Breast epithelium (tissue), 4 donors: ENCODE measurements around the gene POU2F3. TPM values are rescaled to one million over a fixed set of nuclear protein-coding genes. Genes with fewer than 3 reads are reported as not detected.

Experiments used
- DNase-seq, 2 donors: peaks; one replicate each; pipeline ENCODE4 v3.0.0-alpha.2; 2019; ENCODE audit warnings: low spot score in 2 of 2
- H3K27ac ChIP-seq, 2 donors: fragments of 200-600 bp; sonication (generic) in 1 of 2; one replicate each; pipeline ENCODE4 v1.5.1; 2016 to 2019; ENCODE audit warnings: mild to moderate bottlenecking in 1 of 2
- H3K27me3 ChIP-seq, 2 donors: fragments of 200-600 bp; sonication (generic) in 1 of 2; one replicate each; pipeline versions ENCODE4 v1.5.1 to v1.6.0; 2017 to 2019; ENCODE audit warnings: control low read depth in 1 of 2, mild to moderate bottlenecking in 1 of 2
- H3K36me3 ChIP-seq: fragments of 200-600 bp; one replicate; pipeline ENCODE4 v1.5.1; 2019
- H3K4me1 ChIP-seq, 2 donors: fragments of 200-600 bp; sonication (generic); one replicate each; pipeline ENCODE4 v1.5.1; 2016 to 2019; ENCODE audit warnings: control low read depth in 1 of 2
- H3K4me3 ChIP-seq, 3 donors: fragments of 200-600 bp; sonication (generic); 1 replicate in 2 of 3; 2 replicates in 1 of 3; pipeline ENCODE4 v1.5.1; 2016 to 2019; ENCODE audit warnings: mild to moderate bottlenecking in 3 of 3, moderate library complexity in 2 of 3
- H3K9me3 ChIP-seq, 2 donors: fragments of 200-600 bp; sonication (generic) in 1 of 2; one replicate each; pipeline ENCODE4 v1.5.1; 2016 to 2019; ENCODE audit warnings: control low read depth in 1 of 2
- POLR2A ChIP-seq: fragments of 450-650 bp; IDR thresholded peaks from one replicate; pipeline ENCODE4 v1.6.1; 2016; ENCODE audit warnings: antibody characterized with exemption, mild to moderate bottlenecking, moderate library complexity
- POLR2AphosphoS5 ChIP-seq, 3 donors: sonication (generic); formaldehyde crosslinking; IDR thresholded peaks; one replicate each; pipeline ENCODE4 v1.6.1; 2017; ENCODE audit warnings: antibody characterized with exemption in 3 of 3
- intact Hi-C: fragments of 100-400 bp; cut with DNase I; formaldehyde crosslinking; loops from one replicate; pipeline ENCODE4 v1.15.1; 2023; ENCODE audit warnings: low total_unique reads
- total RNA-seq, 3 donors: library from RNA; depleted of rRNA; stranded (reverse); fragments of >200 nt; gene quantifications; one replicate each; pipeline ENCODE4 v1.1.0, GENCODE V29; 2016
- TF ChIP-seq, protein P1 (sequence below), 3 donors: fragments of 450-650 bp; IDR thresholded peaks; one replicate each; pipeline ENCODE4 v1.5.1; 2016 to 2017; ENCODE audit warnings: antibody characterized with exemption in 3 of 3, mild to moderate bottlenecking in 3 of 3, moderate library complexity in 3 of 3

POU2F3 gene
- total RNA-seq, 3 donors from 2014 or later = 3.9 to 7.0 TPM; not detected in 1

- peaks cover 0 to 10% of the 10 kb centered on the region in 2 donors for H3K4me1 ChIP-seq
- no peaks in the 10 kb centered on the region for H3K36me3 ChIP-seq
- H3K9me3 ChIP-seq = no peaks in the 10 kb centered on the region
- no peak overlapping the region for H3K4me3 ChIP-seq
- intact Hi-C loops = loop anchor here (5.0 kb wide), 1 partner anchor 69 kb away; no protein-coding TSS in a partner anchor
- H3K27me3 ChIP-seq = peaks cover 0 to 14% of the 10 kb centered on the region in 2 donors
- H3K27ac ChIP-seq = peak overlapping the region; percentile 45 to 52
- TF ChIP-seq POLR2A (no peak), POLR2AphosphoS5 (IDR thresholded peaks at IDR 0.05) (no peak)
- TF ChIP-seq, protein P1, sequence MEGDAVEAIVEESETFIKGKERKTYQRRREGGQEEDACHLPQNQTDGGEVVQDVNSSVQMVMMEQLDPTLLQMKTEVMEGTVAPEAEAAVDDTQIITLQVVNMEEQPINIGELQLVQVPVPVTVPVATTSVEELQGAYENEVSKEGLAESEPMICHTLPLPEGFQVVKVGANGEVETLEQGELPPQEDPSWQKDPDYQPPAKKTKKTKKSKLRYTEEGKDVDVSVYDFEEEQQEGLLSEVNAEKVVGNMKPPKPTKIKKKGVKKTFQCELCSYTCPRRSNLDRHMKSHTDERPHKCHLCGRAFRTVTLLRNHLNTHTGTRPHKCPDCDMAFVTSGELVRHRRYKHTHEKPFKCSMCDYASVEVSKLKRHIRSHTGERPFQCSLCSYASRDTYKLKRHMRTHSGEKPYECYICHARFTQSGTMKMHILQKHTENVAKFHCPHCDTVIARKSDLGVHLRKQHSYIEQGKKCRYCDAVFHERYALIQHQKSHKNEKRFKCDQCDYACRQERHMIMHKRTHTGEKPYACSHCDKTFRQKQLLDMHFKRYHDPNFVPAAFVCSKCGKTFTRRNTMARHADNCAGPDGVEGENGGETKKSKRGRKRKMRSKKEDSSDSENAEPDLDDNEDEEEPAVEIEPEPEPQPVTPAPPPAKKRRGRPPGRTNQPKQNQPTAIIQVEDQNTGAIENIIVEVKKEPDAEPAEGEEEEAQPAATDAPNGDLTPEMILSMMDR (IDR thresholded peaks at IDR 0.05) = no peak
- DNase-seq = no peak
Observed at GRCh38 chr11:120236169-120237107, 3.5 kb upstream of the POU2F3 start.

GRCh38 chr11:120238968-120239620 is 846 bp upstream of the POU2F3 start:
- Histone ChIP-seq H3K4me3 (no peak overlapping the region), H3K9me3 (no peaks in the 10 kb centered on the region), H3K27me3 (peaks cover 0 to 14% of the 10 kb centered on the region in 2 donors), H3K36me3 (no peaks in the 10 kb centered on the region), H3K4me1 (peaks cover 0 to 16% of the 10 kb centered on the region in 2 donors), H3K27ac (no peak overlapping the region)
- intact Hi-C loops = loop anchor here (5.0 kb wide), 1 partner anchor 72 kb away; no protein-coding TSS in a partner anchor
- no peak for TF ChIP-seq POLR2AphosphoS5 (IDR thresholded peaks at IDR 0.05)
- TF ChIP-seq, protein P1 (IDR thresholded peaks at IDR 0.05) = no peak
- TF ChIP-seq POLR2A = no peak
- no peak for DNase-seq

GRCh38 chr11:120240866-120241265 is 926 bp downstream of the POU2F3 start:
- DNase-seq = no peak
- Histone ChIP-seq H3K4me3 (peak overlapping the region in 1 of 3 donors; percentile 58), H3K4me1 (peaks cover 0 to 16% of the 10 kb centered on the region in 2 donors), H3K9me3 (no peaks in the 10 kb centered on the region), H3K36me3 (no peaks in the 10 kb centered on the region), H3K27me3 (peaks cover 0 to 14% of the 10 kb centered on the region in 2 donors), H3K27ac (peak overlapping the region; percentile 45 to 80)
- intact Hi-C loops = loop anchor here (2.0 kb wide), 1 partner anchor 56 kb away; no protein-coding TSS in a partner anchor
- TF ChIP-seq POLR2A (no peak), POLR2AphosphoS5 (IDR thresholded peaks at IDR 0.05) (no peak)
- TF ChIP-seq, protein P1 (IDR thresholded peaks at IDR 0.05) = no peak

DNA sequence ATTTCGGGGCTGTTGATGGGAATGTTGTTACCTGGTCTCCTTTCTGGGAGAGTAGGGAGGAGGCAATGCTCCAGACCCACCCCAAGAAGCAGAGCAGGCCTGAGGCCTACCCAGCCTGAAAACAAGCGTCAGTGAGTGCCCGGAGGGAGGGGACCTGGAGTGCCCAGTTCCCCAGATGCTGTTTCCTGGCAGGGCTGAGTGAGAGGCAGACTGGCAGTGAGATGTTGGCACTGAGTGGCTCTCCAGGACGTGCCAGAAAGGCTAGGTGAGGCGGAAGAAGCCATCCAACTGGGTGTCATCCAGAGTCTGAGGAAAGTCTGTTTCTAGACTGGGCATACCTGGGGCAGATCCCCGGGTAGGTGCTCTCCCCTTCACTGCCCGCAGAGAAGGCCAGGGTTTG is 1.3 kb downstream of the POU2F3 start:
- H3K4me3 ChIP-seq = no peak overlapping the region
- H3K9me3 ChIP-seq = no peaks in the 10 kb centered on the region
- H3K27me3 ChIP-seq = peaks cover 0 to 14% of the 10 kb centered on the region in 2 donors
- peaks cover 0 to 16% of the 10 kb centered on the region in 2 donors for H3K4me1 ChIP-seq
- peak; percentile 73 to 86 for DNase-seq
- peak overlapping the region; percentile 64 to 80 for H3K27ac ChIP-seq
- intact Hi-C loops = loop anchor here (2.0 kb wide), 1 partner anchor 56 kb away; no protein-coding TSS in a partner anchor
- peak in 1 of 3 donors; percentile 25 for TF ChIP-seq POLR2AphosphoS5 (IDR thresholded peaks at IDR 0.05)
- no peak for TF ChIP-seq POLR2A
- H3K36me3 ChIP-seq = no peaks in the 10 kb centered on the region

GRCh38 chr11:120243221-120243620 is 3.3 kb downstream of the POU2F3 start:
- Histone ChIP-seq H3K27ac (no peak overlapping the region), H3K9me3 (no peaks in the 10 kb centered on the region), H3K27me3 (peaks cover 0 to 14% of the 10 kb centered on the region in 2 donors), H3K4me3 (no peak overlapping the region), H3K36me3 (no peaks in the 10 kb centered on the region), H3K4me1 (peaks cover 0 to 16% of the 10 kb centered on the region in 2 donors)
- no peak for DNase-seq
- intact Hi-C loops = no loop called here
- TF ChIP-seq POLR2AphosphoS5 (IDR thresholded peaks at IDR 0.05) (no peak), POLR2A (no peak)
- TF ChIP-seq, protein P1 (IDR thresholded peaks at IDR 0.05) = no peak
